HG02763 (cell line): ENCODE results near the gene SMARCD2.
"Not testable (repeated sequence)": the region's sequence is repeated elsewhere in the genome, so short reads cannot be mapped to it uniquely, and the experiment has no call there.

ENCODE experiments used
- ATAC-seq: cut with Tn5 transposase; IDR thresholded peaks from one replicate; pipeline ENCODE4 v1.9.1; 2021; ENCODE audit warnings: mild to moderate bottlenecking, moderate library complexity; ENCODE audit not compliant: unreplicated experiment

The SMARCD2 gene

DNA sequence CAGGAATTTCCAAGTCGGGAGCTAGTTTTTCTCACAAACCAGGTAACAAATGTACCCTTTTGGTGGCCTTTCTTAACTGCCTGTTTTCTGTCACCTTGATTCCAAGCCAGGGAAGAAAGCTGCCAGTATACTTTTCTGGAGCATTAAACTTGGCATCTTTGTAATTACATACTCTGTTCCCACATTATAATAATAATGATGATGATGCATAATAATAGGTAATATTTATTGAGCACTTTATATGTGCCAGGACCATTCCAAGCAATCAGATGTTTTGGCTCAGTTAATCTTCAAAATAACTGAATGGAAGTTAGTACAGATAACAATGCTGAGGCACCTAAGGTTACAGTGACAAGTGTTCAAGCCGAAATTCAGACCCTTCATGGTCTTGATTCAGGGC, 26.4 kb downstream of the SMARCD2 start:
- no peak for ATAC-seq

DNA sequence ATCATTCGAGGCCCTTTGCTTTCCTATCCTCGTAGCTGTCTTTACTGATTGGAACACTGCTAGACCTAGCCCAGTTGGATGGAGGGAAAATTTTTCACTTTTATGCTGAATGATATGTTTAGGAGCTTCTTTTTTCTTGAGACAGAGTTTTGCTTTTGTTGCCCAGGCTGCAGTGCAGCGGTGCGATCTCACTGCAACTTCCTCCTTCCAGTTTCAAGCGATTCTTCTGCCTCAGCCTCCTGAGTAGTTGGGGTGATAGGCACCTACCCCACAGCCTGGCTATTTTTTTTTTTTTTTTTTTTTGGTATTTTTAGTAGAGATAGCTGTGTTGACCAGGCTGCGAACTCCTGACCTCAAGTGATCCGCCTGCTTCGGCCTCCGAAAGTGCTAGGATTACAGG, 32.5 kb downstream of the SMARCD2 start:
- no peak for ATAC-seq

DNA sequence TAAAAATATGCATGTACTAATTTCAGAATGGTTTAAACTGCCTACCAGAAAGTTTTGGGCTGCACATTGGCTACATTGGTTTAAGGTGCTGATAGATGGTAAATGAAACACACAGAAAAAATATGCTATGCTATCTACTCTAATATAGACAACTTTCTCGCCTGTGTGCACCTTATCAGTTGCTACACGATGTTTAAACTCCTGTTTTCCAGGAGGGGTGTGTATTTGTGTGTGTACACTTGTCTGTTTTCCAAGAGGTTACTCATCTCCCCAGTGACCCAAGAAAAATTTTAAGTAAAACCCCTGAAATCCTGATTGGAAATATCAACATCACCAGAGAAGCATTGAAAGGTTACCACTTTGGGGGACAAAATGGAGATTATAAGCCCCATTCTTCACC, 36.9 kb downstream of the SMARCD2 start:
- no peak for ATAC-seq

DNA sequence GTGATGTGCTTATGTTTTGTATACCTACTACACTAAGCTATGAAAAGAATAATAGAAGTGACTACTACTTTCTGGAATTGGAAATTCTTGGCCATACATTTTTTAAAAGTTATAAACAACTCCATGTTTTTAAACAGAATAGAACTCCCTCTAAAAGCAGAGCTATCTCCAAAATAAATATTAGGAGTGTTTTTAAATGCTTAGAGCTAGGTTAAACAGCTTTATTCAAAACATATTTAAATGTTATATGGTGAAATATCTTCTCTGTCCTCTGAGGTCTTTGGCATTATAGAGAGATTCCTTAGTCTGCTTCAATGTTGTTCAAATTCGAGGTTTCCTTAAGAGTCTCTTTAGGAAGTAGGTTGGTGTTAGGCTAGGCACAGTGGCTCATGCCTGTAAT, 38.2 kb downstream of the SMARCD2 start:
- no peak for ATAC-seq

DNA sequence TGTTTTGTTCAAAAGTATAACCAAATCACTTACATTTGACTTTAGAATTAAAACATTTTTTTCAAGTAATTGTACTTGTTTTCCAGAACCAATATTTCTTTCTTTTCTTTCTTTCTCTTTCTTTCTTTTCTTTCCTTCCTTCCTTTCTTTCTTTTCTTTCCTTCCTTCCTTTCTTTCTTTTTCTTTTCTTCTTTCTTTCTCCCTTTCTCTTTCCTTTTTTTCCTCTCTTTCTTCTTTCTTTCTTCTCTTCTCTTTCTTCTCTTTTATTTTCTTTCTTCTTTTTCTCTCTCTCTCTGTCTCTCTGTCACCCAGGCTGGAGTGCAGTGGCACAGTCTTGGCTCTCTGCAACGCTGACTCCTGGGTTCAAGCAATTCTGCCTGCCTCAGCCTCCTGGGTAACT, 41.7 kb downstream of the SMARCD2 start:
- ATAC-seq = no peak

DNA sequence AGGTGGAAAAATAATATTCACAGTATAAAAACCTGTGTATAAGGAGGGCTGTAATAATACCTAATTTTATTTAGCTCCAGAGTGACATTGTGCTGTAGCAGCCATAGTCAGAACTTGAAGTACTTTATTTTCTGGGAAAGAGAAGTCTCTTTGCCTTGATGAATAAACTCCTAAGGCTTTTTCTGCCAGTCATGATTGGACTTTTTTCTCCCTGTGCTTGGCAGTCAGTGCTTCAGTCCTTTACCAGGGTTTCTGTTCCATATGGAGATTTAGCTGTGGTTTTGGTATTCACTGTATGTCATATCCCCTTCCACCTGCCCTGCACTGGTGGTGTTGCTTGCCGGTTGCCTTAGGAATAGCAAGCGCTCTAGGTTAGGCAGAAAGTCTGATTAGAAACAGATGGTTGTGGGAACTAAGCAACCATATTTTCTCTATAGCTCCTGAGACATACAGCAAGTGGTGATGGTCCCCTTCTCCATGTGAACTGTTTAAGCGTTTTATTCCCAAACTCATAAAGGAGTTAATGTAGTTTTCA, 43.8 kb downstream of the SMARCD2 start:
- no peak for ATAC-seq

DNA sequence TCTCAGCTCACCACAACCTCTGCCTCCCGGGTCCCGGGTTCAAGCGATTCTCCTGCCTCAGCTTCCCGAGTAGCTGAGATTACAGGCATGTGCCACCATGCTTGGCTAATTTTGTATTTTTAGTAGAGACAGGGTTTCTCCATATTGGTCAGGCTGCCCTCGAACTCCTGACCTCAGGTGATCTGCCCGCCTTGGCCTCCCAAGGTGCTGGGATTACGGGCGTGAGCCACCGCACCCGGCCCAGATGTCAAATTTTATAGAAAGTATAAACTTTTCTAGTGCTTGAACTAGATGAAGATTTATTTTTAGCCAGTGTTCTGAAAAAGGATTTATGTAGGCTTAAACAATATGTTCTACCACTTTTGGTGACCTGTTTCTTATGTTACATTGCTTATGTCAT, 46.1 kb downstream of the SMARCD2 start:
- not testable (repeated sequence) for ATAC-seq

DNA sequence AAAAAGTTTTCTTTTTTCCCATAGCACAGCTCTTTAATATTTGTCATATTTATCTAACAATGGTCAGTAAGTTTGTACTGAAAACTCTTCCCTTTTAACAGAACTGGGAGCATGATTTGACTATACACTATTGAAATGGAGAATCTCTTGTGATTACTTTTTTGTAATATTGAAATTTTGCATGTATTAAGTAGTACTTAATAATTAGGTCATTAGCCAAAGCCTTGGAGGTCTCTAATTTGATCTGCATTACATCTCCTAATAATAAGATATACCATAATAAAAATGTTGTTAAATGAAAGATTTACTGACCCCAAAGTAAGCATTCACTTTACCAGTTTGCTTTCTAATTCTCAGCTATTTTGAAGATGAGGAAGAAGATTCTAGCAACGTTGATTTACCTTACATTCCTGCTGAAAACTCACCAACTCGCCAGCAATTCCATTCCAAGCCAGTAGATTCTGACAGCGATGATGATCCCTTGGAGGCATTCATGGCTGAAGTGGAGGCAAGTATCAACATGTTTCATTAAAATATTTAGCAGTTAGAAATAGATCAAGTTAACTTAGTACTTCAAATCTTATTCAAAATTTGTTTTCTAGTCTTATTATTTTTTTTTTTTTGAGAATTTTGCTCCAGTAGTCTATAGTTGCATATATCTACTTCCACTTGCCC, 50.3 kb downstream of the SMARCD2 start:
- no peak for ATAC-seq

DNA sequence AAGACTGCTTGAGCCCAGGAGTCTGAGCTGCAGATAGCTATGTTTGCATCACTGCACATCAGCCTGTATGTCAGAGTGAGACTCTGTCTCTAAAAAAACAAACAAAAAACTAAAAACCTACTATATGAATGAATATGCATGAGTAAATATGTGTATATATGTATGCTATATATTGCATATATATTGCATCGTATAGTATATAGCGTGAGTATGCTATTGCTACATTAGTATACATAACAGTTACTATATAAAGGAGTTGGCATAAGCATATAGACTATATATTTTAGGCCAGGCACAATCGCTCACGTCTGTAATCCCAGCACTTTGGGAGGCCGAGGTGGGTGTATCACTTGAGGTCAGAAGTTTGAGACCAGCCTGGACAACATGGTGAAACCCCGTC, 52.4 kb downstream of the SMARCD2 start:
- ATAC-seq = no peak

DNA sequence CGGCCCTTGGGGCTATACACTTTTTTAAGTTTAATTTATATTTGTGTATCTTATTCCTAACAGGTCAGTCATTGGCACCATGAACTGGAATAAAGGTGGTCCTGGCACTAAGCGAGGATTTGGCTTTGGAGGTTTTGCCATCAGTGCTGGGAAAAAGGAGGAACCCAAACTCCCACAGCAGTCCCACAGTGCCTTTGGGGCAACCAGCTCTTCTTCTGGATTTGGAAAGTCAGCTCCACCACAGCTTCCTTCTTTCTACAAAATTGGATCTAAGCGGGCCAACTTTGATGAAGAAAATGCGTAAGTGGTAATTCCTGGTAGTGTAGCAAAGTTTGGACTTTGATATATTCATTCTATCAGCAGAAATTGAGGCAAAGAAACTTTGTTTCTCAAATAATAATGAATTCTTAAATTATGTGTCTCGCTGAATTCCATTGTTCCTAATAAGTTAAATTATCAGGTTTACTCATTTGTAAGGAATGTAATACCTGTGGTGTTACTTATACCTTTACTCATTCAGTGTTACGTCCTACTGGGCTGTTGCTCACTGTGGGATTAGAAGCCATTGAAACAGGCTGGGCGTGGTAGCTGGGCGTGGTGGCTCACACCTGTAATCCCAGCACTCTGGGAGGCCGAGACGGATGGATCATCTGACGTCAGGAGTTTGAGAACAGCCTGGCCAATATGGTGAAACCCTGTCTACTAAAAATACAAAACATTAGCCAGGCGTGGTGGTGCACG, 55.3 kb downstream of the SMARCD2 start:
- no peak for ATAC-seq

DNA sequence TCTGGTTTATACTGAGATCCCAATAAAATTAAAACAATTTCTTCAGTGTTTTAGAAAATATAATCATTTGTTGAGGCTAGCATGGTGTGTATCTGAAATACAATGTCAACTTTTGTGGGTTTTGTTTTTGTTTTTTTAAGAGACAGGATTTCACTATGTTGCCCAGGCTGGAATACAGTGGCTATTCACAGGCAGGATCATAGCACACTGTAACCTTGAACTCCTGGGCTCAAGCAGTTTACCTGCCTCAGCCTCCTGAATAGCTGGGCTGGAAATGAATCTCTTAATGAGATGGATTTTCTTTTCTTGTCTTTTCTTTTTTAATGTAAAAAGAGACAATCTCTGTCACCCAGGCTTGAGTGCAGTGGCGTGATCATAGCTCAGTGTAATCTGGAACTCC, 56.4 kb downstream of the SMARCD2 start:
- no peak for ATAC-seq

DNA sequence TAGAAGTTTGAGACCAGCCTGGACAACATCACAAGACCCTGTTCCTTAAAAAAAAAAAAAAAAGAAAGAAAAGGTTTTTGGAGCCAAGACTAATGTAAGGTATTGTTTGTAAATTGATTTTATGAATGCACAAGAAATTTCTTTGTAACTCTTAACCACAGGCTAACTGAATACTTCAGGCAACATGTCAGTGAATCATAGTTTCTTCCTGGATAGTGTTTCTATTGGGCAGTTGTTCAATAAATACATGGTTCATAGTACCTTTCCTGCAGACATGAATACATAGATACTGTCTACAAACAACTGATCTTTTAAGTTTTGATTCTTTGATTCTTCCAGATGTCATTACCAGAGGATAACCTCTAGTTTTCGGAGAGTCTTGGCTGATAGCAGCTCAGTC, 56.9 kb downstream of the SMARCD2 start:
- no peak for ATAC-seq

DNA sequence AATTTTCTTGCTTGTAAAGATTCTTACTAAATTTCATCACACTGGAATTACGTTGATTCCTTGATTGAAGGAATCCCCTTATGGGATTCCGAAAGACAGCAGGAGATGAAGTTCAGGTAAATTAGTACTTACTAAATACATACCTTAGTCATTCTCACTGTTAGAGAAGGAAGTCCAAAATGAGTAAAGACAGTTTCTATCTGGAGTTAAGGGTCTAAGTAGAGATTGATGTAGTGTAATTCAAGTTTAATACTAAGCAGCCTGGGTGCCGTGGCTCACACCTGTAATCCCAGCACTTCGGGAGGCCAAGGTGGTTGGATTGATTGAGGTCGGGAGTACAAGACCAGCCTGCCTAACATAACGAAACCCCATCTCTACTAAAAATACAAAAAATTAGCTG, 59.0 kb downstream of the SMARCD2 start:
- ATAC-seq = no peak
